ENCODE results near the gene DOCK11. TPM values are rescaled to one million over a fixed set of nuclear protein-coding genes. Genes with fewer than 3 reads are reported as not detected.

DOCK11 gene
- total RNA-seq, 1 donor from 2014 or later: 56.0 TPM

DNA sequence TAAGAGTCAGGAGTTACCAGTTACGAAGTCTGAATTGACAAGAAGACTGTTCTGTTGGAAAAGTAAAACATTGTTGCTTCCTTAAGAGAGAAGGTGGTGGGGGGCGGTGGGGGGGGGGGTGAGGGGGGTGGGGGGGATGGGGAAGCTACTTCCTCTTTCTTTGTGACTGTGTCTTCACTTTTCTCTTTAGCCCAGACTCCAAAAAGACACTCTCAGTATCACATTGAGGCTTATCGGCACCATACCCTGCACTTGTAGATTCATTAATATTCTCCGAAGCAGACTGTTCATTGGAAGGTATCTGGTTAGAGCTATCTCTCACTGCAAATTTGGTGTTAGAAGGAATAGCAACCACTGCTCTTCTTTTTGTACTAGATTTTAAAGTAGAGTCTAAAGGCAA is 137.2 kb downstream of the DOCK11 start:
- POLR2A ChIA-PET: interaction anchor here (0.6 kb wide), 1 partner anchor 100 kb away, joined by 4 read pairs; no protein-coding TSS in a partner anchor
- Mint-ChIP-seq H3K27ac (peak overlapping the region; percentile 88), H3K9me3 (no peaks in the 10 kb centered on the region), H3K4me1 (peaks cover 31% of the 10 kb centered on the region), H3K4me3 (peak overlapping the region; percentile 44), H3K36me3 (ENCODE audit: low read depth) (peaks cover 45% of the 10 kb centered on the region), H3K27me3 (no peaks in the 10 kb centered on the region)
- TF ChIP-seq, protein P1, sequence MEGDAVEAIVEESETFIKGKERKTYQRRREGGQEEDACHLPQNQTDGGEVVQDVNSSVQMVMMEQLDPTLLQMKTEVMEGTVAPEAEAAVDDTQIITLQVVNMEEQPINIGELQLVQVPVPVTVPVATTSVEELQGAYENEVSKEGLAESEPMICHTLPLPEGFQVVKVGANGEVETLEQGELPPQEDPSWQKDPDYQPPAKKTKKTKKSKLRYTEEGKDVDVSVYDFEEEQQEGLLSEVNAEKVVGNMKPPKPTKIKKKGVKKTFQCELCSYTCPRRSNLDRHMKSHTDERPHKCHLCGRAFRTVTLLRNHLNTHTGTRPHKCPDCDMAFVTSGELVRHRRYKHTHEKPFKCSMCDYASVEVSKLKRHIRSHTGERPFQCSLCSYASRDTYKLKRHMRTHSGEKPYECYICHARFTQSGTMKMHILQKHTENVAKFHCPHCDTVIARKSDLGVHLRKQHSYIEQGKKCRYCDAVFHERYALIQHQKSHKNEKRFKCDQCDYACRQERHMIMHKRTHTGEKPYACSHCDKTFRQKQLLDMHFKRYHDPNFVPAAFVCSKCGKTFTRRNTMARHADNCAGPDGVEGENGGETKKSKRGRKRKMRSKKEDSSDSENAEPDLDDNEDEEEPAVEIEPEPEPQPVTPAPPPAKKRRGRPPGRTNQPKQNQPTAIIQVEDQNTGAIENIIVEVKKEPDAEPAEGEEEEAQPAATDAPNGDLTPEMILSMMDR (IDR thresholded peaks at IDR 0.05): no peak
- intact Hi-C loops (cut with micrococcal nuclease): loop anchor here (10.0 kb wide), 1 partner anchor 342 kb away; the partner anchor contains the start of gene LONRF3
- CTCF ChIA-PET: no interaction called here
- DNase-seq: no peak
- peak; percentile 66 for ATAC-seq (ENCODE audit: low read depth)

DNA sequence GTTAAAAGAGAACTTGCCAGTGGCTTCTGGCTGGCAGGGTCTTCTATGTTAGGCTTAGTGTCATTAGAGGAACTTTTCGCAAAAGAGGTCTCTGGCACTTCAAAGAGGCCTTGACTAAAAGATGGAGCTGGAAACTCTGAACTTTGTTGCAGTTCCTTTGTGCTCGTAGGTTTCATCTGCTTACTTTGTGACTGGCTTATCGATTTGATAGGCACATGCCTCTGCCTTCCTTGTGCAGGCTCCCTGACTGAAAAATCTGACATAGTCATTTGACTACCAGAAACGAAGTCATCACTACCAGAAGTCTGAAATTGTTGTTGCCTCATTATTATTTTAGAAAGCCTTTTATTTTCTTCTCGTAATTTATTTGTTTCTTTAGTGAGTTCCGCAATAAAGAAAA is 137.9 kb downstream of the DOCK11 start:
- H3K27ac Mint-ChIP-seq: peak overlapping the region; percentile 88
- H3K4me1 Mint-ChIP-seq: peaks cover 31% of the 10 kb centered on the region
- H3K36me3 Mint-ChIP-seq (ENCODE audit: low read depth): peaks cover 49% of the 10 kb centered on the region
- POLR2A ChIA-PET: no interaction called here
- H3K27me3 Mint-ChIP-seq: no peaks in the 10 kb centered on the region
- no peak for DNase-seq
- TF ChIP-seq, protein P1 (IDR thresholded peaks at IDR 0.05): no peak
- no peak overlapping the region for H3K4me3 Mint-ChIP-seq
- CTCF ChIA-PET: no interaction called here
- intact Hi-C loops (cut with micrococcal nuclease): loop anchor here (10.0 kb wide), 1 partner anchor 341 kb away; the partner anchor contains the start of gene LONRF3
- H3K9me3 Mint-ChIP-seq: no peaks in the 10 kb centered on the region
- no peak for ATAC-seq (ENCODE audit: low read depth)

DNA sequence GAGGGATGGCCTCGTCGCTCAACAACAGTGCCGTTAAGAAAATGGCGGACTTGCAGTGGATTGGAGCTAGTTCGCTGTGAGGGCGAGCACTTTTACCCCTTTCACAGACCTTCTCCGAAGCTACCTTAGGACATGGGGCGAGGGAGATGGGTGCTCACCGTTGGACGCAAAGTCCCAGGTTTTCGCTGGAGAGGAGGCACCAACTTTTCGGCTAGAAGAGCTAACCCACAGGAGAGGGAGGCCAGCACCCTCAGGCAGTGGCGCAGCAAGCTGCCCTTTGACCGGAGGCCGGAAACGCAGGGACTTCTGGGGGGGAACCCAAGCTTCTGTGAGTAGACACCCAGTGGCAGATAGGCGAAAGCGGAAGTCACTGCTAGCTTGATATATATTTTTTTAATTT is 138.7 kb downstream of the DOCK11 start:
- CTCF ChIA-PET: no interaction called here
- intact Hi-C loops (cut with micrococcal nuclease): loop anchor here (10.0 kb wide), 1 partner anchor 340 kb away; the partner anchor contains the start of gene LONRF3
- peaks cover 31% of the 10 kb centered on the region for H3K4me1 Mint-ChIP-seq
- peaks cover 47% of the 10 kb centered on the region for H3K36me3 Mint-ChIP-seq (ENCODE audit: low read depth)
- no peaks in the 10 kb centered on the region for H3K9me3 Mint-ChIP-seq
- no peak overlapping the region for H3K4me3 Mint-ChIP-seq
- POLR2A ChIA-PET: no interaction called here
- TF ChIP-seq, protein P1 (IDR thresholded peaks at IDR 0.05): no peak
- no peaks in the 10 kb centered on the region for H3K27me3 Mint-ChIP-seq
- DNase-seq: no peak
- peak overlapping the region; percentile 88 for H3K27ac Mint-ChIP-seq
- ATAC-seq (ENCODE audit: low read depth): no peak

DNA sequence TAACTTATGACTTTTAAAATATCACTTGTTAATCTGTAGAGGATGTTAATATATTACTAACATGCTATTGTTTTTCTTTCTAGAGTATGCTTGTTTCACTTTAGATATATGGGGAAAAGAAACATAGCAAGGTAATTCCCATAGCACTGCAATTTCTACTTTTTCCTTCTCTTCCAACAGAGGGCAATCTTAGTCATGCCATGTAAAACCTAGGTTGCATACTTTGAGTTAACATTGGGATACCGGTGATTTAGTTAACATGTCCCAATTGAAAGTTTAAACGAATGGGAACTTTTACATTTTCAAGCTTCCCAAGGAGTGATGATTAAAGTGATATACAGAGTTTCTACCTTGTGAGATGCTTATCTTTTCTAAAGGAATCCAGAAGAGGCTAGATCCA is 142.4 kb downstream of the DOCK11 start:
- Mint-ChIP-seq H3K9me3 (no peaks in the 10 kb centered on the region), H3K27ac (no peak overlapping the region), H3K36me3 (ENCODE audit: low read depth) (peaks cover 57% of the 10 kb centered on the region), H3K27me3 (no peaks in the 10 kb centered on the region), H3K4me3 (no peak overlapping the region), H3K4me1 (peaks cover 10% of the 10 kb centered on the region)
- CTCF ChIA-PET: no interaction called here
- POLR2A ChIA-PET: no interaction called here
- no peak for DNase-seq
- intact Hi-C loops (cut with micrococcal nuclease): loop anchor here (10.0 kb wide), 1 partner anchor 337 kb away; the partner anchor contains the start of gene LONRF3
- no peak for ATAC-seq (ENCODE audit: low read depth)
- TF ChIP-seq, protein P1 (IDR thresholded peaks at IDR 0.05): no peak

DNA sequence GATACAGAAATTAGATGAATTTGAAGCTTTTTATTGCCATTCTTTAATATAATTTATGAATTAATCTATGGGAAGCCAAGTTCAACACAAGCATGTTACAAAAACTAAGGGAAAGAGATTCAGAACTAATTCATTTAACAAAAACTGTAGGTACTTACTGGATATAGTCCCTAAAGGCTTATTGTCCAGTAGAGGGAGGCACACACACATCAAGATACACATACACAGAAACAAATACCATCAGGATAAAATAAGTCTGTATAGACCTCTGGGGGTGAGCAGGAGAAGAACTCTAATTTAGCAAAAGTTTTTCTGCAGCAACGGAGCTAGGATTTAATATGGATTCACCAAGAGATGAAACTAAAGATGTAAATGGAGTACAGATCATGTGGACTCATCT is 148.8 kb downstream of the DOCK11 start:
- Mint-ChIP-seq H3K27me3 (no peaks in the 10 kb centered on the region), H3K4me3 (no peak overlapping the region), H3K4me1 (no peaks in the 10 kb centered on the region), H3K36me3 (ENCODE audit: low read depth) (peaks cover 51% of the 10 kb centered on the region), H3K9me3 (no peaks in the 10 kb centered on the region), H3K27ac (no peak overlapping the region)
- ChIA-PET CTCF (interaction anchor here (0.7 to 2.6 kb wide), 4 partner anchors 17 to 195 kb away, joined by 3 to 10 read pairs (median 4); no protein-coding TSS in a partner anchor), POLR2A (interaction anchor here (0.6 kb wide), 1 partner anchor 126 kb away, joined by 3 read pairs; no protein-coding TSS in a partner anchor)
- TF ChIP-seq, protein P1 (IDR thresholded peaks at IDR 0.05): no peak
- ATAC-seq (ENCODE audit: low read depth) (no peak), DNase-seq (no peak)
- intact Hi-C loops (cut with micrococcal nuclease): loop anchor here (1.0 kb wide), 1 partner anchor 163 kb away; no protein-coding TSS in a partner anchor
